Right lobe of liver (tissue), 6 donors: Measurements from ENCODE around the gene PRKN. TPM values are rescaled to one million over a fixed set of nuclear protein-coding genes. Genes with fewer than 3 reads are reported as not detected.

Experiments used
- ATAC-seq, 4 donors: fragments of 200-7000 bp; cut with Tn5 transposase; one replicate each; pipeline ENCODE4 v1.9.1; 2020; ENCODE audit warnings: mild to moderate bottlenecking in 4 of 4, moderate library complexity in 4 of 4
- DNase-seq, 3 donors: peaks; one replicate each; pipeline ENCODE4 v3.0.0-alpha.2; 2020
- H3K27ac ChIP-seq, 3 donors: fragments of 200-600 bp; one replicate each; pipeline ENCODE4 v1.8.0; 2022
- H3K27me3 ChIP-seq, 2 donors: fragments of 200-600 bp; one replicate each; pipeline ENCODE4 v1.8.0; 2022
- H3K36me3 ChIP-seq, 4 donors: fragments of 200-600 bp; sonication (generic) in 1 of 4; one replicate each; pipeline versions ENCODE4 v1.5.1 to v1.8.0; 2017 to 2022; ENCODE audit warnings: control low read depth in 1 of 4
- H3K4me1 ChIP-seq, 4 donors: fragments of 200-600 bp; sonication (generic) in 1 of 4; one replicate each; pipeline versions ENCODE4 v1.5.1 to v1.8.0; 2017 to 2022; ENCODE audit warnings: control low read depth in 1 of 4
- H3K4me3 ChIP-seq, 3 donors: fragments of 200-600 bp; one replicate each; pipeline ENCODE4 v1.8.0; 2022
- H3K9me3 ChIP-seq, 4 donors: fragments of 200-600 bp; sonication (generic) in 1 of 4; one replicate each; pipeline versions ENCODE4 v1.5.1 to v1.8.0; 2017 to 2022; ENCODE audit warnings: control low read depth in 1 of 4
- CTCF ChIP-seq, 4 donors: fragments of 200-600 bp in 3 of 4; fragments of 450-650 bp in 1 of 4; IDR thresholded peaks; one replicate each; pipeline versions ENCODE4 v1.5.1 to v1.8.0; 2016 to 2022; ENCODE audit warnings: antibody characterized with exemption in 4 of 4, mild to moderate bottlenecking in 2 of 4
- POLR2A ChIP-seq: fragments of 450-650 bp; IDR thresholded peaks from one replicate; pipeline ENCODE4 v1.6.1; 2017; ENCODE audit warnings: antibody characterized with exemption, mild to moderate bottlenecking
- WGBS: methylation state at CpG from one replicate; pipeline ENCODE4 v1.1.6; 2018; ENCODE audit warnings: low coverage, low lambda C conversion rate; ENCODE audit not compliant: insufficient coverage; ENCODE audit errors: missing lambda C conversion rate; 5-methylcytosine and 5-hydroxymethylcytosine counted together
- intact Hi-C, 2 donors: fragments of 100-400 bp; cut with DNase I; formaldehyde crosslinking; loops; one replicate each; pipeline versions ENCODE4 v1.11.2 to v1.14.1; 2022
- total RNA-seq, 6 experiments: library from RNA; depleted of rRNA in 2 of 6; stranded (reverse); fragments of >200 nt in 2 of 6; fragmentation: NEBNext Ultra II Directional in 3 of 6; extraction: Animal tissue kit (Norgen Biotek cat#: 25700) in 3 of 6; gene quantifications; one replicate each; pipeline versions ENCODE4 v1.1.0 to v1.2.4, GENCODE V29; 2016 to 2023
- donor health status: DM: no; HTN: yes; CAD: no.
- donor health status: DM: no; HTN: no; CAD: no.
- donor health status: DM: no; HTN: no; CAD: no.
- donor health status: DM: no; HTN: yes; CAD: no.
- donor health status: DM: no; HTN: yes; CAD: no.

The PRKN gene
- total RNA-seq, 6 experiments from 2014 or later: 1.1 to 3.7 (median 2.2) TPM

- intact Hi-C loops: no loop called here
- Histone ChIP-seq H3K27ac (no peak overlapping the region), H3K27me3 (no peaks in the 10 kb centered on the region), H3K4me1 (no peaks in the 10 kb centered on the region), H3K36me3 (no peaks in the 10 kb centered on the region), H3K9me3 (peaks cover 0 to 4% (median 0%) of the 10 kb centered on the region in 4 donors), H3K4me3 (no peak overlapping the region)
- TF ChIP-seq POLR2A (no peak), CTCF (IDR thresholded peaks at IDR 0.05) (no peak)
- DNase-seq (no peak), ATAC-seq (no peak)
- WGBS: 55% methylated on average over 2 of the region's 5 CpGs
These were observed 1368.0 kb downstream of the PRKN start for GRCh38 chr6:161359618-161359945.

GRCh38 chr6:161356167-161356854, 1371.3 kb downstream of the PRKN start:
- H3K27me3 ChIP-seq: no peaks in the 10 kb centered on the region
- no peaks in the 10 kb centered on the region for H3K36me3 ChIP-seq
- DNase-seq (no peak), ATAC-seq (peak in 1 of 4 donors; percentile 18)
- 81% methylated on average over 20 of the region's 21 CpGs for WGBS
- intact Hi-C loops: no loop called here
- no peak overlapping the region for H3K27ac ChIP-seq
- H3K4me1 ChIP-seq: no peaks in the 10 kb centered on the region
- TF ChIP-seq POLR2A (no peak), CTCF (IDR thresholded peaks at IDR 0.05) (no peak)
- no peak overlapping the region for H3K4me3 ChIP-seq
- H3K9me3 ChIP-seq: no peaks in the 10 kb centered on the region

GRCh38 chr6:161355696-161356095, 1371.9 kb downstream of the PRKN start:
- 86% methylated on average over 9 of the region's 10 CpGs for WGBS
- intact Hi-C loops: no loop called here
- ATAC-seq (peak in 3 of 4 donors; percentile 23 to 32 (median 29)), DNase-seq (no peak)
- TF ChIP-seq CTCF (IDR thresholded peaks at IDR 0.05): no peak
- TF ChIP-seq POLR2A: no peak
- Histone ChIP-seq H3K27ac (no peak overlapping the region), H3K36me3 (no peaks in the 10 kb centered on the region), H3K27me3 (no peaks in the 10 kb centered on the region), H3K9me3 (no peaks in the 10 kb centered on the region), H3K4me1 (no peaks in the 10 kb centered on the region), H3K4me3 (no peak overlapping the region)

GRCh38 chr6:161354956-161355355, 1372.6 kb downstream of the PRKN start:
- H3K9me3 ChIP-seq: no peaks in the 10 kb centered on the region
- no peak for TF ChIP-seq CTCF (IDR thresholded peaks at IDR 0.05)
- no peak for TF ChIP-seq POLR2A
- no peaks in the 10 kb centered on the region for H3K36me3 ChIP-seq
- no peak for ATAC-seq
- 92% methylated on average over 4 of the region's 13 CpGs for WGBS
- no peak overlapping the region for H3K27ac ChIP-seq
- no peak for DNase-seq
- no peak overlapping the region for H3K4me3 ChIP-seq
- no peaks in the 10 kb centered on the region for H3K27me3 ChIP-seq
- intact Hi-C loops: no loop called here
- H3K4me1 ChIP-seq: no peaks in the 10 kb centered on the region
